ENCODE measurements around the gene GJC2. TPM values are rescaled to one million over a fixed set of nuclear protein-coding genes. Genes with fewer than 3 reads are reported as not detected.

The GJC2 gene
- polyA plus RNA-seq, 2 of the 4 experiments (the other 2 are of a cell fraction) = 0.09 to 0.48 TPM

- CTCF ChIA-PET = interaction anchor here (1.1 to 2.4 kb wide), 3 partner anchors 12 to 23 kb away, joined by 4 to 8 read pairs (median 5); no protein-coding TSS in a partner anchor
These were observed 7.5 kb upstream of the GJC2 start for GRCh38 chr1:228142155-228142691.

GRCh38 chr1:228142701-228143136 is 7.0 kb upstream of the GJC2 start:
- Histone ChIP-seq H3K4me1 (peaks cover 14% of the 10 kb centered on the region), H3K4me2 (no peak overlapping the region), H3K9me3 (no peaks in the 10 kb centered on the region), H3K27ac (no peak overlapping the region), H3K4me3 (no peak overlapping the region)
- DNase-seq (ENCODE audit: low read depth in 1 of 2, low spot score in 1 of 2) (no peak), FAIRE-seq (no peak), ATAC-seq (no peak)
- ChIA-PET CTCF (interaction anchor here (0.8 to 2.4 kb wide), 4 partner anchors 12 to 143 kb away, joined by 3 to 8 read pairs (median 4); no protein-coding TSS in a partner anchor), POLR2A (interaction anchor here (3.0 kb wide), 1 partner anchor 23 kb away, joined by 12 read pairs; the partner anchor contains the start of gene IBA57)
- 85% methylated on average over 8 of the region's 11 CpGs for WGBS (ENCODE audit: missing lambda C conversion rate)
- no peak for TF ChIP-seq RFX5 (IDR thresholded peaks at IDR 0.05)
- TF ChIP-seq USF2 (IDR thresholded peaks at IDR 0.05) = no peak
- no peak for TF ChIP-seq KDM1A (IDR thresholded peaks at IDR 0.05; ENCODE audit: low read depth)
- no peak for TF ChIP-seq RAD21 (conservative IDR thresholded peaks at IDR 0.05 in 1 of 2, IDR thresholded peaks at IDR 0.05 in 1 of 2)
- TF ChIP-seq KDM5A (IDR thresholded peaks at IDR 0.05) = no peak
- no peak for TF ChIP-seq ESRRA (IDR thresholded peaks at IDR 0.05; ENCODE audit: borderline replicate concordance, low read length)
- no peak for TF ChIP-seq HES2 (IDR thresholded peaks at IDR 0.05)
- TF ChIP-seq HOXB5 (CRISPR knock-in tag; IDR thresholded peaks at IDR 0.05) = no peak
- TF ChIP-seq CBX2 (IDR thresholded peaks at IDR 0.05; ENCODE audit: borderline replicate concordance, low read depth) = no peak

More at GRCh38 chr1:228142155-228142691, 7.5 kb upstream of the GJC2 start:
- H3K4me2 ChIP-seq = peak overlapping the region; percentile 95; the same call in 1 of the 3 replicates
- no peak overlapping the region for H3K4me3 ChIP-seq
- TF ChIP-seq EHMT2 (IDR thresholded peaks at IDR 0.05; ENCODE audit: low read depth) (no peak), HEYL (CRISPR knock-in tag; IDR thresholded peaks at IDR 0.05) (no peak), KDM5A (IDR thresholded peaks at IDR 0.05) (no peak), REST (IDR thresholded peaks at IDR 0.05) (no peak), FOSB (CRISPR knock-in tag; IDR thresholded peaks at IDR 0.05) (no peak), RFX5 (IDR thresholded peaks at IDR 0.05) (no peak), PBX3 (IDR thresholded peaks at IDR 0.05) (no peak), FOXS1 (CRISPR knock-in tag; IDR thresholded peaks at IDR 0.05) (no peak), JUNB (IDR thresholded peaks at IDR 0.05) (no peak), RARB (CRISPR knock-in tag; IDR thresholded peaks at IDR 0.05) (no peak), ESRRA (IDR thresholded peaks at IDR 0.05; ENCODE audit: borderline replicate concordance, low read length) (no peak), MAZ (IDR thresholded peaks at IDR 0.05; ENCODE audit: borderline replicate concordance, low read depth, low read length) (no peak), BHLHE40 (IDR thresholded peaks at IDR 0.05; ENCODE audit: low read depth, low read length) (no peak), SREBF2 (IDR thresholded peaks at IDR 0.05) (no peak), KDM1A (IDR thresholded peaks at IDR 0.05; ENCODE audit: low read depth) (no peak), POLR2AphosphoS2 (conservative IDR thresholded peaks at IDR 0.05; ENCODE audit: low read length) (no peak), TFCP2L1 (CRISPR knock-in tag; IDR thresholded peaks at IDR 0.05) (no peak), CBX2 (IDR thresholded peaks at IDR 0.05; ENCODE audit: borderline replicate concordance, low read depth) (no peak)
- WGBS (ENCODE audit: missing lambda C conversion rate) = 88% methylated on average over 15 of the region's 16 CpGs
- peaks cover 14% of the 10 kb centered on the region for H3K4me1 ChIP-seq
- H3K9me3 ChIP-seq = no peaks in the 10 kb centered on the region
- DNase-seq (ENCODE audit: low read depth in 1 of 2, low spot score in 1 of 2) (no peak), FAIRE-seq (no peak), ATAC-seq (no peak)
- no peak overlapping the region for H3K27ac ChIP-seq
- POLR2A ChIA-PET = interaction anchor here (3.0 kb wide), 1 partner anchor 23 kb away, joined by 12 read pairs; the partner anchor contains the start of gene IBA57

Data from A549 (cell line).